H9 (cell line): ENCODE results near the gene NBL1. TPM values are rescaled to one million over a fixed set of nuclear protein-coding genes. Genes with fewer than 3 reads are reported as not detected.
A peak's percentile ranks its signal among the peaks of the same experiment; 100 is the strongest.

Experiments
- DNase-seq: peaks from one replicate; pipeline ENCODE4 v3.0.0-alpha.2; 2017
- H2AFZ ChIP-seq: one replicate; pipeline ENCODE4 v1.6.1; 2013; ENCODE audit warnings: mild to moderate bottlenecking, low read length, control low read depth, moderate library complexity
- H2AK5ac ChIP-seq: 2 replicates; pipeline ENCODE4 v1.6.1; 2013; ENCODE audit warnings: low read length, control low read depth, mixed read lengths; ENCODE audit not compliant: insufficient read length
- H2BK120ac ChIP-seq: one replicate; pipeline ENCODE4 v1.6.1; 2013; ENCODE audit warnings: low read depth, mild to moderate bottlenecking, low read length, control low read depth, inconsistent platforms; ENCODE audit not compliant: poor library complexity, severe bottlenecking
- H2BK12ac ChIP-seq: 2 replicates; pipeline ENCODE4 v1.6.1; 2013; ENCODE audit warnings: low read length, control low read depth, mixed read lengths, low read depth; ENCODE audit not compliant: insufficient read length
- H2BK15ac ChIP-seq: 2 replicates; pipeline ENCODE4 v1.6.1; 2013; ENCODE audit warnings: low read depth, low read length, control low read depth
- H2BK20ac ChIP-seq: one replicate; pipeline ENCODE4 v1.6.1; 2013; ENCODE audit warnings: low read depth, mild to moderate bottlenecking, low read length, control low read depth, inconsistent platforms; ENCODE audit not compliant: poor library complexity, severe bottlenecking
- H2BK5ac ChIP-seq: 2 replicates; pipeline ENCODE4 v1.6.1; 2013; ENCODE audit warnings: low read length, control low read depth, mixed read lengths; ENCODE audit not compliant: insufficient read length
- H3K14ac ChIP-seq: 2 replicates; pipeline ENCODE4 v1.6.1; 2013; ENCODE audit warnings: low read length, control low read depth; ENCODE audit not compliant: insufficient read depth
- H3K18ac ChIP-seq: 2 replicates; pipeline ENCODE4 v1.6.1; 2013; ENCODE audit warnings: low read depth, mild to moderate bottlenecking, mixed read lengths, low read length, control low read depth; ENCODE audit not compliant: insufficient read length
- H3K23ac ChIP-seq: 2 replicates; pipeline ENCODE4 v1.6.1; 2013; ENCODE audit warnings: low read length, control low read depth, mixed read lengths, low read depth; ENCODE audit not compliant: insufficient read length
- H3K23me2 ChIP-seq: 2 replicates; pipeline ENCODE4 v1.6.1; 2013; ENCODE audit warnings: low read depth, mild to moderate bottlenecking, mixed read lengths, low read length, control low read depth; ENCODE audit not compliant: insufficient read length, poor library complexity, severe bottlenecking
- H3K27ac ChIP-seq: 2 replicates; pipeline ENCODE4 v1.5.1; 2013; ENCODE audit warnings: low read length, control low read depth, mixed read lengths, low read depth; ENCODE audit not compliant: insufficient read length
- H3K27me3 ChIP-seq: 2 replicates; pipeline ENCODE4 v1.6.1; 2013; ENCODE audit warnings: low read length, control low read depth, inconsistent platforms; ENCODE audit not compliant: insufficient read depth
- H3K4ac ChIP-seq: 2 replicates; pipeline ENCODE4 v1.6.1; 2013; ENCODE audit warnings: low read depth, mild to moderate bottlenecking, control low read depth, inconsistent platforms, low read length, moderate library complexity
- H3K4me1 ChIP-seq: 2 replicates; pipeline ENCODE4 v1.6.1; 2013; ENCODE audit warnings: low read length, control low read depth, inconsistent platforms; ENCODE audit not compliant: insufficient read depth
- H3K4me2 ChIP-seq: 2 replicates; pipeline ENCODE4 v1.6.1; 2013; ENCODE audit warnings: low read length, control low read depth, mixed read lengths; ENCODE audit not compliant: insufficient read length, insufficient read depth
- H3K56ac ChIP-seq: 2 replicates; pipeline ENCODE4 v1.6.1; 2013; ENCODE audit warnings: low read depth, mild to moderate bottlenecking, mixed read lengths, low read length, control low read depth; ENCODE audit not compliant: insufficient read length
- H3K79me1 ChIP-seq: 2 replicates; pipeline ENCODE4 v1.6.1; 2013; ENCODE audit warnings: low read depth, mild to moderate bottlenecking, moderate library complexity, low read length, control low read depth, inconsistent platforms; ENCODE audit not compliant: insufficient read depth, poor library complexity, severe bottlenecking
- H3K79me2 ChIP-seq: 2 replicates; pipeline ENCODE4 v1.6.1; 2013; ENCODE audit warnings: low read length, control low read depth, inconsistent platforms; ENCODE audit not compliant: insufficient read depth
- H3K9ac ChIP-seq: 2 replicates; pipeline ENCODE4 v1.6.1; 2013; ENCODE audit warnings: low read length, control low read depth, mixed read lengths; ENCODE audit not compliant: insufficient read length; ENCODE audit errors: extremely low read depth
- H3K9me3 ChIP-seq: one replicate; pipeline ENCODE4 v1.6.1; 2013; ENCODE audit warnings: low read depth, low read length, inconsistent platforms; ENCODE audit not compliant: control insufficient read depth
- H3T11ph ChIP-seq: one replicate; pipeline ENCODE4 v1.6.1; 2013; ENCODE audit warnings: mild to moderate bottlenecking, low read length, control low read depth, inconsistent platforms
- H4K20me1 ChIP-seq: one replicate; pipeline ENCODE4 v1.6.1; 2013; ENCODE audit not compliant: control insufficient read depth, insufficient read length, insufficient read depth
- H4K5ac ChIP-seq: 2 replicates; pipeline ENCODE4 v1.6.1; 2013; ENCODE audit warnings: low read depth, mild to moderate bottlenecking, mixed read lengths, low read length, control low read depth; ENCODE audit not compliant: insufficient read length
- H4K8ac ChIP-seq: replicated peaks from 2 replicates; pipeline ENCODE4 v1.6.1; 2013; ENCODE audit warnings: low read length, control low read depth, mixed read lengths, low read depth; ENCODE audit not compliant: insufficient read length
- H4K91ac ChIP-seq: 2 replicates; pipeline ENCODE4 v1.6.1; 2013; ENCODE audit warnings: low read depth, mild to moderate bottlenecking, moderate library complexity, mixed read lengths, low read length, control low read depth; ENCODE audit not compliant: insufficient read length
- H3K27ac Mint-ChIP-seq, 3 experiments: 2 replicates in 2 of 3; 3 replicates in 1 of 3; pipeline ENCODE4 v1.8.0; 2020 to 2021; ENCODE audit warnings: mixed read lengths in 3 of 3, mild to moderate bottlenecking in 1 of 3, moderate library complexity in 1 of 3
- H3K27me3 Mint-ChIP-seq: 2 replicates; pipeline ENCODE4 v1.8.0; 2021; ENCODE audit warnings: low read depth, mild to moderate bottlenecking, moderate library complexity, mixed read lengths
- H3K36me3 Mint-ChIP-seq, 3 experiments: 2 replicates in 2 of 3; 3 replicates in 1 of 3; pipeline ENCODE4 v1.8.0; 2020 to 2021; ENCODE audit warnings: low read depth in 3 of 3, mixed read lengths in 3 of 3; ENCODE audit not compliant: insufficient read depth in 1 of 3
- H3K4me1 Mint-ChIP-seq, 2 experiments: 2 replicates each; pipeline ENCODE4 v1.8.0; 2020; ENCODE audit warnings: mixed read lengths in 2 of 2
- H3K4me3 Mint-ChIP-seq, 2 experiments: 2 replicates in 1 of 2; 3 replicates in 1 of 2; pipeline ENCODE4 v1.8.0; 2020 to 2021; ENCODE audit warnings: mild to moderate bottlenecking in 2 of 2, mixed read lengths in 2 of 2, moderate library complexity in 1 of 2
- H3K9me3 Mint-ChIP-seq, 2 experiments: 2 replicates in 1 of 2; 3 replicates in 1 of 2; pipeline ENCODE4 v1.8.0; 2020; ENCODE audit warnings: mild to moderate bottlenecking in 2 of 2, mixed read lengths in 2 of 2, moderate library complexity in 1 of 2
- WGBS: extraction: QIAGEN DNeasy Blood & Tissue Kit; methylation state at CpG from one replicate; pipeline ENCODE4 v1.1.7; 2013; ENCODE audit warnings: missing lambda C conversion rate, low lambda C conversion rate, mixed read lengths; ENCODE audit not compliant: insufficient read length; ENCODE audit errors: extremely low coverage; 5-methylcytosine and 5-hydroxymethylcytosine counted together
- total RNA-seq: library from RNA; stranded (reverse); gene quantifications from 2 replicates; pipeline ENCODE4 v1.2.1, GENCODE V29; 2021
- TF ChIP-seq, protein P1 (sequence below): fragments of 200-600 bp; sonication (generic); conservative IDR thresholded peaks from 3 replicates; pipeline ENCODE4 v1.8.0; 2021; ENCODE audit warnings: antibody characterized with exemption, mild to moderate bottlenecking

The NBL1 gene
- total RNA-seq, 1 experiment from 2014 or later = 6.4 TPM

DNA sequence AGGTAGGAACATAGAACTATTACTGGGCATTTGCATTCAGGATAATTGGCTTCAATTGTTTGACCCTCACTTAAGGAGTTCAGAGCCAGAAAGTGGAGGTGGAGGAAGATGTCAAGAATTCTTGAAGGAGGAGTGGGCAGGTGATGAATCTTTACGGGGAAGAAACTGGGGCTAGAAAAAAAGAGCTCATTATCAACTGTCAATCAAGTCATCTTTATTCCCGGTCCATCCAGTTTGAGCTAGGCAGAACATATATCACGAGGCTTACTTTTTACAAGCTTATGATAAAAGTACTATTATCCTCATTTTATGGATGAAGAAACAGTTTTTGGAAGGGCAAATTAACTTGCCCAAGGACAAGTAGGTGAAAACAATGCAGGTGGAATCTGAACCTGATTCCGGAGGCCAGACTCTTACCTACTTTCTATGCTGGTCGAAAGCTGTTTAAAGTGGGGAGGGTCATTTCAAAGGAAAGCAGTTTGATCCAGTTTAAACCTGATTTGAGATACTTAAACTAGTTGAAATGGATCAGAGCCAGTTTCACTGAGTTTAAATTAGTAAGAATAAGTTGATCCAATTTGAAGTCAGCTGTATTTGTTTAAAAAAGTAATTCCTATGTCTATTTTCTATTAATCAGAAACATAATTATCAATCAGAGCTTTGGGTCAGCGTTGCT is 13.3 kb upstream of the NBL1 start:
- Histone ChIP-seq H3K79me2 (no peaks in the 10 kb centered on the region), H2AK5ac (no peak overlapping the region), H3K4me2 (no peak overlapping the region), H3K23me2 (no peaks in the 10 kb centered on the region), H4K5ac (no peak overlapping the region), H3K27ac (no peak overlapping the region), H4K91ac (no peak overlapping the region), H3K14ac (no peak overlapping the region), H3K4ac (no peak overlapping the region), H3K23ac (no peak overlapping the region), H4K20me1 (no peaks in the 10 kb centered on the region), H2BK5ac (no peak overlapping the region), H3K18ac (no peak overlapping the region), H3K9me3 (no peaks in the 10 kb centered on the region), H3K9ac (no peak overlapping the region), H3T11ph (no peak overlapping the region), H4K8ac (no peak overlapping the region), H3K79me1 (no peaks in the 10 kb centered on the region), H3K4me1 (peaks cover 13% of the 10 kb centered on the region; the same call in 1 of the 2 replicates), H2AFZ (no peak overlapping the region), H3K27me3 (no peaks in the 10 kb centered on the region), H3K56ac (no peak overlapping the region), H2BK15ac (no peak overlapping the region), H2BK120ac (no peak overlapping the region), H2BK12ac (no peak overlapping the region), H2BK20ac (no peak overlapping the region)
- no peak overlapping the region for H3K4me3 Mint-ChIP-seq
- peaks cover 18 to 22% of the 10 kb centered on the region in 2 experiments for H3K4me1 Mint-ChIP-seq
- H3K9me3 Mint-ChIP-seq = no peaks in the 10 kb centered on the region
- 0 out of 7 replicates have a peak overlapping the region, but pooled peaks of 1 of the 3 experiments have one; percentile 15 for H3K27ac Mint-ChIP-seq
- no CpG with 5 or more reads among the region's 6 CpGs for WGBS
- H3K27me3 Mint-ChIP-seq = no peaks in the 10 kb centered on the region
- peaks cover 10 to 27% (median 20%) of the 10 kb centered on the region in 3 experiments; a peak in 6 of 7 replicates for H3K36me3 Mint-ChIP-seq
- DNase-seq = no peak
- TF ChIP-seq, protein P1, sequence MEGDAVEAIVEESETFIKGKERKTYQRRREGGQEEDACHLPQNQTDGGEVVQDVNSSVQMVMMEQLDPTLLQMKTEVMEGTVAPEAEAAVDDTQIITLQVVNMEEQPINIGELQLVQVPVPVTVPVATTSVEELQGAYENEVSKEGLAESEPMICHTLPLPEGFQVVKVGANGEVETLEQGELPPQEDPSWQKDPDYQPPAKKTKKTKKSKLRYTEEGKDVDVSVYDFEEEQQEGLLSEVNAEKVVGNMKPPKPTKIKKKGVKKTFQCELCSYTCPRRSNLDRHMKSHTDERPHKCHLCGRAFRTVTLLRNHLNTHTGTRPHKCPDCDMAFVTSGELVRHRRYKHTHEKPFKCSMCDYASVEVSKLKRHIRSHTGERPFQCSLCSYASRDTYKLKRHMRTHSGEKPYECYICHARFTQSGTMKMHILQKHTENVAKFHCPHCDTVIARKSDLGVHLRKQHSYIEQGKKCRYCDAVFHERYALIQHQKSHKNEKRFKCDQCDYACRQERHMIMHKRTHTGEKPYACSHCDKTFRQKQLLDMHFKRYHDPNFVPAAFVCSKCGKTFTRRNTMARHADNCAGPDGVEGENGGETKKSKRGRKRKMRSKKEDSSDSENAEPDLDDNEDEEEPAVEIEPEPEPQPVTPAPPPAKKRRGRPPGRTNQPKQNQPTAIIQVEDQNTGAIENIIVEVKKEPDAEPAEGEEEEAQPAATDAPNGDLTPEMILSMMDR = no peak
